Liver (tissue), 9 donors: ENCODE measurements around the gene THAP2. TPM values are rescaled to one million over a fixed set of nuclear protein-coding genes. Genes with fewer than 3 reads are reported as not detected.

Source experiments
- DNase-seq: peaks from one replicate; pipeline ENCODE4 v3.0.0-alpha.2; 2017; ENCODE audit warnings: low spot score
- H3K27ac ChIP-seq, 2 donors: one replicate each; pipeline ENCODE4 v1.7.0; 2013; ENCODE audit warnings: inconsistent platforms in 2 of 2, low read length in 2 of 2, control low read depth in 1 of 2, low read depth in 1 of 2, mild to moderate bottlenecking in 1 of 2
- H3K27me3 ChIP-seq, 4 donors: one replicate each; pipeline versions ENCODE4 v1.6.1 to v1.7.0; 2013; ENCODE audit warnings: low read length in 3 of 4, inconsistent platforms in 1 of 4, mild to moderate bottlenecking in 1 of 4, moderate library complexity in 1 of 4; ENCODE audit not compliant: control insufficient read depth in 4 of 4, insufficient read depth in 4 of 4
- H3K36me3 ChIP-seq, 4 donors: one replicate each; pipeline versions ENCODE4 v1.6.1 to v1.7.0; 2013; ENCODE audit warnings: low read length in 3 of 4, mild to moderate bottlenecking in 3 of 4, low read depth in 1 of 4, moderate library complexity in 1 of 4; ENCODE audit not compliant: control insufficient read depth in 4 of 4, insufficient read depth in 3 of 4
- H3K4me1 ChIP-seq, 4 donors: one replicate each; pipeline versions ENCODE4 v1.6.1 to v1.7.0; 2013; ENCODE audit warnings: low read length in 3 of 4, mild to moderate bottlenecking in 3 of 4, moderate library complexity in 1 of 4; ENCODE audit not compliant: control insufficient read depth in 4 of 4, insufficient read depth in 4 of 4
- H3K4me3 ChIP-seq, 3 donors: one replicate each; pipeline versions ENCODE4 v1.6.1 to v1.7.0; 2013; ENCODE audit warnings: low read length in 3 of 3, control low read depth in 1 of 3, low read depth in 1 of 3, mild to moderate bottlenecking in 1 of 3
- H3K9ac ChIP-seq, 2 donors: one replicate each; pipeline ENCODE4 v1.7.0; 2013; ENCODE audit warnings: low read length in 2 of 2, mild to moderate bottlenecking in 2 of 2, moderate library complexity in 2 of 2, control low read depth in 1 of 2, low read depth in 1 of 2
- H3K9me3 ChIP-seq, 4 donors: one replicate each; pipeline versions ENCODE4 v1.6.1 to v1.7.0; 2013; ENCODE audit warnings: low read length in 3 of 4; ENCODE audit not compliant: control insufficient read depth in 4 of 4
- ATF3 ChIP-seq: IDR thresholded peaks from 2 replicates; pipeline ENCODE4 v1.6.1; 2016; ENCODE audit warnings: antibody characterized with exemption
- EGR1 ChIP-seq, 2 donors: IDR thresholded peaks; 2 replicates each; pipeline ENCODE4 v1.6.1; 2016 to 2018; ENCODE audit warnings: antibody characterized with exemption in 2 of 2, low read depth in 2 of 2
- FOXA1 ChIP-seq: IDR thresholded peaks from 2 replicates; pipeline ENCODE4 v1.6.1; 2016; ENCODE audit warnings: antibody characterized with exemption
- FOXA2 ChIP-seq: IDR thresholded peaks from 2 replicates; pipeline ENCODE4 v1.6.1; 2016; ENCODE audit warnings: antibody characterized with exemption
- GABPA ChIP-seq, 2 donors: IDR thresholded peaks in 1 of 2; conservative IDR thresholded peaks in 1 of 2; 2 replicates each; pipeline ENCODE4 v1.6.1; 2016; ENCODE audit warnings: antibody characterized with exemption in 2 of 2, mild to moderate bottlenecking in 1 of 2, moderate library complexity in 1 of 2
- HNF4G ChIP-seq: IDR thresholded peaks from 2 replicates; pipeline ENCODE4 v1.6.1; 2016; ENCODE audit warnings: antibody characterized with exemption
- JUND ChIP-seq, 2 donors: IDR thresholded peaks; 2 replicates each; pipeline ENCODE4 v1.6.1; 2016; ENCODE audit warnings: antibody characterized with exemption in 2 of 2
- NR2F2 ChIP-seq: IDR thresholded peaks from 2 replicates; pipeline ENCODE4 v1.6.1; 2016; ENCODE audit warnings: antibody characterized with exemption
- REST ChIP-seq: IDR thresholded peaks from 2 replicates; pipeline ENCODE4 v1.6.1; 2016; ENCODE audit warnings: antibody characterized with exemption, mild to moderate bottlenecking
- RXRA ChIP-seq, 2 donors: IDR thresholded peaks; 2 replicates each; pipeline ENCODE4 v1.6.1; 2017 to 2018; ENCODE audit warnings: antibody characterized with exemption in 2 of 2, mild to moderate bottlenecking in 1 of 2
- SP1 ChIP-seq: IDR thresholded peaks from 2 replicates; pipeline ENCODE4 v1.6.1; 2018; ENCODE audit warnings: antibody characterized with exemption, mild to moderate bottlenecking
- TAF1 ChIP-seq: conservative IDR thresholded peaks from 2 replicates; pipeline ENCODE4 v1.6.1; 2016; ENCODE audit warnings: antibody characterized with exemption, mild to moderate bottlenecking
- YY1 ChIP-seq: IDR thresholded peaks from 2 replicates; pipeline ENCODE4 v1.6.1; 2016; ENCODE audit warnings: antibody characterized with exemption, mild to moderate bottlenecking
- WGBS: extraction: QIAGEN DNeasy Blood & Tissue Kit; methylation state at CpG from one replicate; pipeline ENCODE4 v1.1.7; 2013; 5-methylcytosine and 5-hydroxymethylcytosine counted together
- polyA plus RNA-seq, 2 donors: library from polyadenylated mRNA; stranded (reverse) in 1 of 2; unstranded in 1 of 2; fragments of 200-250 nt in 1 of 2; fragments of >200 nt in 1 of 2; fragmentation: Nextera tagmentation in 1 of 2; extraction: Ambion mirVana in 1 of 2; gene quantifications; one replicate each; pipeline versions ENCODE4 v1.2.1 to v1.2.3, GENCODE V29; 2013 to 2015
- total RNA-seq, 2 donors: library from RNA; depleted of rRNA; stranded (reverse); fragments of >200 nt; gene quantifications; one replicate each; pipeline ENCODE4 v1.2.3, GENCODE V29; 2014
- TF ChIP-seq, protein P1 (sequence below): fragments of 150-350 bp; IDR thresholded peaks from 2 replicates; pipeline ENCODE4 v1.5.1; 2017; ENCODE audit warnings: improper control_type of control experiment, low read depth, low read length; ENCODE audit not compliant: missing input control
- TF ChIP-seq, protein P2 (sequence below): IDR thresholded peaks from 2 replicates; pipeline ENCODE4 v1.6.1; 2016; ENCODE audit warnings: antibody characterized with exemption
- donor health status: healthy.
- donor health status: healthy.
- donor health status: healthy.
- donor health status: healthy.
- donor health status: healthy.

The THAP2 gene
- total and polyA plus RNA-seq, 4 donors = 0.82 to 2.5 (median 1.5) TPM

DNA sequence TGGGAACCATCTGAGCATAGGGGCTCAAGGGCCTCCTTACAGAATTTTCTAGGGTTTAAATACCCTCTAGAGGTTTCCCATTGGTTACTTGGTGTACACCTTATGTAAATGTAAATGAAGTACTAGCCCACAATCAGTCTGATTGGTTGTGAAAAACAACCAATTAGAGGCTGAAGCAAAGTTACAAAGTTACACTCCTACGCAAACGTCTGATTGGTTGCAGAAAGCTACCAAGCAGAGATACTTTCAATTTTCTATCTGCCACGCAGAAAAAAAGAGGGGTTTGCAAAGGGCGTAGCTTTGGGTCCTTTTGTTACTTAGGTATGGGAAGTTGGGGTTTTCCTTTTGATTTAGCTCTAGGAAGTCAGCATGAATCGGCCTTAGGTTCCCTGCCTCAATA lies 20.0 kb downstream of the THAP2 start:
- H3K4me3 ChIP-seq = peak overlapping the region in 1 of 3 donors; percentile 35
- H3K9ac ChIP-seq = no peak overlapping the region
- peaks cover 9 to 18% (median 13%) of the 10 kb centered on the region in 4 donors for H3K4me1 ChIP-seq
- WGBS = 54% methylated on average over 5 of the region's 5 CpGs
- H3K36me3 ChIP-seq = no peaks in the 10 kb centered on the region
- DNase-seq = no peak
- H3K27me3 ChIP-seq = no peaks in the 10 kb centered on the region
- TF ChIP-seq FOXA2 (no peak), EGR1 (IDR thresholded peaks at IDR 0.05; ENCODE audit: low read depth in 2 of 2) (no peak), YY1 (no peak), NR2F2 (no peak), FOXA1 (no peak), HNF4G (no peak)
- TF ChIP-seq, protein P1, sequence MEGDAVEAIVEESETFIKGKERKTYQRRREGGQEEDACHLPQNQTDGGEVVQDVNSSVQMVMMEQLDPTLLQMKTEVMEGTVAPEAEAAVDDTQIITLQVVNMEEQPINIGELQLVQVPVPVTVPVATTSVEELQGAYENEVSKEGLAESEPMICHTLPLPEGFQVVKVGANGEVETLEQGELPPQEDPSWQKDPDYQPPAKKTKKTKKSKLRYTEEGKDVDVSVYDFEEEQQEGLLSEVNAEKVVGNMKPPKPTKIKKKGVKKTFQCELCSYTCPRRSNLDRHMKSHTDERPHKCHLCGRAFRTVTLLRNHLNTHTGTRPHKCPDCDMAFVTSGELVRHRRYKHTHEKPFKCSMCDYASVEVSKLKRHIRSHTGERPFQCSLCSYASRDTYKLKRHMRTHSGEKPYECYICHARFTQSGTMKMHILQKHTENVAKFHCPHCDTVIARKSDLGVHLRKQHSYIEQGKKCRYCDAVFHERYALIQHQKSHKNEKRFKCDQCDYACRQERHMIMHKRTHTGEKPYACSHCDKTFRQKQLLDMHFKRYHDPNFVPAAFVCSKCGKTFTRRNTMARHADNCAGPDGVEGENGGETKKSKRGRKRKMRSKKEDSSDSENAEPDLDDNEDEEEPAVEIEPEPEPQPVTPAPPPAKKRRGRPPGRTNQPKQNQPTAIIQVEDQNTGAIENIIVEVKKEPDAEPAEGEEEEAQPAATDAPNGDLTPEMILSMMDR = no peak
- no peak overlapping the region for H3K27ac ChIP-seq
- no peaks in the 10 kb centered on the region for H3K9me3 ChIP-seq

GRCh38 chr12:71685312-71685906 lies 21.3 kb downstream of the THAP2 start:
- Histone ChIP-seq H3K4me1 (peaks cover 9 to 18% (median 13%) of the 10 kb centered on the region in 4 donors), H3K27me3 (no peaks in the 10 kb centered on the region), H3K4me3 (peak overlapping the region; percentile 74 to 94 (median 86)), H3K9me3 (no peaks in the 10 kb centered on the region), H3K36me3 (no peaks in the 10 kb centered on the region), H3K27ac (peak overlapping the region; percentile 91 to 92), H3K9ac (peak overlapping the region; percentile 75 to 79)
- 20% methylated on average over 19 of the region's 19 CpGs for WGBS
- no peak for TF ChIP-seq YY1
- TF ChIP-seq FOXA2 = no peak
- TF ChIP-seq, protein P2, sequence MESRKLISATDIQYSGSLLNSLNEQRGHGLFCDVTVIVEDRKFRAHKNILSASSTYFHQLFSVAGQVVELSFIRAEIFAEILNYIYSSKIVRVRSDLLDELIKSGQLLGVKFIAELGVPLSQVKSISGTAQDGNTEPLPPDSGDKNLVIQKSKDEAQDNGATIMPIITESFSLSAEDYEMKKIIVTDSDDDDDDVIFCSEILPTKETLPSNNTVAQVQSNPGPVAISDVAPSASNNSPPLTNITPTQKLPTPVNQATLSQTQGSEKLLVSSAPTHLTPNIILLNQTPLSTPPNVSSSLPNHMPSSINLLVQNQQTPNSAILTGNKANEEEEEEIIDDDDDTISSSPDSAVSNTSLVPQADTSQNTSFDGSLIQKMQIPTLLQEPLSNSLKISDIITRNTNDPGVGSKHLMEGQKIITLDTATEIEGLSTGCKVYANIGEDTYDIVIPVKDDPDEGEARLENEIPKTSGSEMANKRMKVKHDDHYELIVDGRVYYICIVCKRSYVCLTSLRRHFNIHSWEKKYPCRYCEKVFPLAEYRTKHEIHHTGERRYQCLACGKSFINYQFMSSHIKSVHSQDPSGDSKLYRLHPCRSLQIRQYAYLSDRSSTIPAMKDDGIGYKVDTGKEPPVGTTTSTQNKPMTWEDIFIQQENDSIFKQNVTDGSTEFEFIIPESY = no peak
- TF ChIP-seq JUND (IDR thresholded peaks at IDR 0.05) = no peak
- TF ChIP-seq, protein P1 = no peak
- TF ChIP-seq ATF3 = no peak
- TF ChIP-seq RXRA (IDR thresholded peaks at IDR 0.05) = no peak
- no peak for TF ChIP-seq SP1
- no peak for TF ChIP-seq HNF4G
- TF ChIP-seq GABPA (IDR thresholded peaks at IDR 0.05 in 1 of 2, conservative IDR thresholded peaks at IDR 0.05 in 1 of 2) = no peak
- TF ChIP-seq REST = no peak
- no peak for TF ChIP-seq NR2F2
- TF ChIP-seq FOXA1 = no peak
- TF ChIP-seq TAF1 = no peak
- DNase-seq = no peak
